ENCODE data around the gene TEPSIN. TPM values are rescaled to one million over a fixed set of nuclear protein-coding genes. Genes with fewer than 3 reads are reported as not detected.

Gene TEPSIN
- total RNA-seq, 2 donors from 2014 or later = 34.3 to 34.6 TPM

GRCh38 chr17:81194941-81195901 lies 43.6 kb downstream of the TEPSIN start:
- DNase-seq (no peak), ATAC-seq (no peak)
- intact Hi-C loops (cut with DNase I, micrococcal nuclease) = no loop called here

GRCh38 chr17:81194225-81194760 lies 44.6 kb downstream of the TEPSIN start:
- no peak for ATAC-seq
- DNase-seq = no peak
- intact Hi-C loops (cut with DNase I, micrococcal nuclease) = no loop called here

GRCh38 chr17:81193470-81194224 lies 45.2 kb downstream of the TEPSIN start:
- intact Hi-C loops (cut with DNase I, micrococcal nuclease) = no loop called here
- DNase-seq = no peak
- ATAC-seq = no peak

GRCh38 chr17:81193051-81193410 lies 45.8 kb downstream of the TEPSIN start:
- intact Hi-C loops (cut with DNase I, micrococcal nuclease) = no loop called here
- DNase-seq (no peak), ATAC-seq (no peak)

GRCh38 chr17:81192386-81193050 lies 46.3 kb downstream of the TEPSIN start:
- no peak for DNase-seq
- intact Hi-C loops (cut with DNase I, micrococcal nuclease) = no loop called here
- no peak for ATAC-seq

- ATAC-seq (no peak), DNase-seq (no peak)
- intact Hi-C loops (cut with DNase I, micrococcal nuclease) = no loop called here
Observed at GRCh38 chr17:81191646-81192045, 47.2 kb downstream of the TEPSIN start.

GRCh38 chr17:81191116-81191515 lies 47.7 kb downstream of the TEPSIN start:
- intact Hi-C loops (cut with DNase I, micrococcal nuclease) = no loop called here
- DNase-seq (no peak), ATAC-seq (no peak)

GRCh38 chr17:81190591-81190990 lies 48.3 kb downstream of the TEPSIN start:
- DNase-seq = no peak
- no peak for ATAC-seq
- intact Hi-C loops (cut with DNase I, micrococcal nuclease) = no loop called here

GRCh38 chr17:81189670-81190530 lies 49.0 kb downstream of the TEPSIN start:
- no peak for ATAC-seq
- intact Hi-C loops (cut with DNase I, micrococcal nuclease) = no loop called here
- DNase-seq = no peak

GRCh38 chr17:81189016-81189415 lies 49.8 kb downstream of the TEPSIN start:
- ATAC-seq (no peak), DNase-seq (no peak)
- intact Hi-C loops (cut with DNase I, micrococcal nuclease) = no loop called here

- intact Hi-C loops (cut with DNase I, micrococcal nuclease) = no loop called here
- ATAC-seq (no peak), DNase-seq (no peak)
Observed at GRCh38 chr17:81188491-81188840, 50.4 kb downstream of the TEPSIN start.

- no peak for ATAC-seq
- DNase-seq = no peak
- intact Hi-C loops (cut with DNase I, micrococcal nuclease) = no loop called here
Observed at GRCh38 chr17:81187586-81188490, 51.0 kb downstream of the TEPSIN start.

GRCh38 chr17:81187120-81187519 lies 51.7 kb downstream of the TEPSIN start:
- no peak for DNase-seq
- intact Hi-C loops (cut with DNase I, micrococcal nuclease) = no loop called here
- ATAC-seq = no peak

- intact Hi-C loops (cut with DNase I, micrococcal nuclease) = no loop called here
- ATAC-seq (no peak), DNase-seq (no peak)
Observed at GRCh38 chr17:81186203-81186602, 52.7 kb downstream of the TEPSIN start.

- DNase-seq = no peak
- intact Hi-C loops (cut with DNase I, micrococcal nuclease) = no loop called here
- no peak for ATAC-seq
Observed at GRCh38 chr17:81184555-81184954, 54.3 kb downstream of the TEPSIN start.

GRCh38 chr17:81183807-81184206 lies 55.0 kb downstream of the TEPSIN start:
- DNase-seq (no peak), ATAC-seq (no peak)
- intact Hi-C loops (cut with DNase I, micrococcal nuclease) = no loop called here

- intact Hi-C loops (cut with DNase I, micrococcal nuclease) = no loop called here
- ATAC-seq (no peak), DNase-seq (no peak)
Observed at GRCh38 chr17:81183316-81183715, 55.5 kb downstream of the TEPSIN start.

- intact Hi-C loops (cut with DNase I, micrococcal nuclease) = no loop called here
- no peak for DNase-seq
Observed at GRCh38 chr17:81182596-81182995, 56.3 kb downstream of the TEPSIN start.

More at GRCh38 chr17:81182596-81182995, 56.3 kb downstream of the TEPSIN start:
- no peak for ATAC-seq

Data from left colon (tissue), 2 donors.